GM19467 (cell line): ENCODE data around the gene CLEC16A.

Experiments used
- ATAC-seq: cut with Tn5 transposase; IDR thresholded peaks from one replicate; pipeline ENCODE4 v1.9.1; 2021; ENCODE audit warnings: mild to moderate bottlenecking, moderate library complexity; ENCODE audit not compliant: unreplicated experiment

The CLEC16A gene

DNA sequence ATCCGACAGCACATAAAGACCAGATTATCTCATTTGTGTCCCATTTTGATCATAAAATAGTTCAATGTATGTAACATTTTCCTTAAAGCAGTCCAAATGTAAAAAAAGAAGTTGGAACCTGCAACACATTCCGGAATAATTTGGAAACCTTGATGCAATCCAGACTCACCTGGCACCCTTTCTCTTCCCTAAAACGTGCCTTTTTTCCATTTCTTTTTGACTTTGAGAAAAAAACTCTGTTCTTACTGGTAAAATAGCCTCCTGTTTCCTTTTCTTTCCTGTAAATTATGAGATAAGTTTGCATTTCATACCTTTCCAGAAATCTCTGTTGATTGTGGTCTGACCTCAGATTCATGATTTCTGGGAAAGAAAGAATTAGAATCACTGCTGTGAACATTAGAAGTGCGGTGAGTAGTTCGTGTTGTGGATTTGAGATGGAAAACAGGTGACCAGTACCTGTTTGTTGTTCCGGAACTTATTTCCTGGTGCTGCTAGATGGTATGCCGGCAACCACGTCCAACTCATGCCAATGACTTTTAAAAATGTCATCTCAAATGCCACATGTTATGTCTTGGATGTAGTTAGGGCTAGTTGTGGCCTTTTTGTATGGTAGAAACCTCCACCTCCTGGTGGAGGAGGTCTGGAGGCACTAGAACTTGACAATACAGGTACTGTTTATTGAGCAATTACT lies 203.5 kb downstream of the CLEC16A start:
- ATAC-seq: no peak

- ATAC-seq: no peak
These were observed 204.8 kb downstream of the CLEC16A start for GRCh38 chr16:11149011-11149616.

DNA sequence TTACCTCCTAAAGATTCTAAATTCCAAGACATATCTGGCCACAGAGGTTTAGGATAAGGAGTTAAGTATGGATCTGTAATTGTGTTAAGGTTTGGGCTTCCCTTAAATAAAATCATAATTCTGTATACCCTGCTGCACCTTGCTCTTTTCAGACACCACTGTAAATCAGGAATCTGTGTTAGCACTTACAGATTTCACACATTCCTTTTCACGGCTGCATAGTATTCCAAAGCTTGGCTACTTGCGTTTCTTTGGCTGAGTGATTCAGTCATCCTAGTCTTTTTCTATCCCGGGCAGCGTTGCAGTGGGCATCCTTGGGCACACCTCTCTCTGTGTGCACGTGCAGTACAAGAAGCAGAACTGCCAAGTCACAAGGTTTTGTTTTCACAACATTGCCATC lies 205.8 kb downstream of the CLEC16A start:
- no peak for ATAC-seq

DNA sequence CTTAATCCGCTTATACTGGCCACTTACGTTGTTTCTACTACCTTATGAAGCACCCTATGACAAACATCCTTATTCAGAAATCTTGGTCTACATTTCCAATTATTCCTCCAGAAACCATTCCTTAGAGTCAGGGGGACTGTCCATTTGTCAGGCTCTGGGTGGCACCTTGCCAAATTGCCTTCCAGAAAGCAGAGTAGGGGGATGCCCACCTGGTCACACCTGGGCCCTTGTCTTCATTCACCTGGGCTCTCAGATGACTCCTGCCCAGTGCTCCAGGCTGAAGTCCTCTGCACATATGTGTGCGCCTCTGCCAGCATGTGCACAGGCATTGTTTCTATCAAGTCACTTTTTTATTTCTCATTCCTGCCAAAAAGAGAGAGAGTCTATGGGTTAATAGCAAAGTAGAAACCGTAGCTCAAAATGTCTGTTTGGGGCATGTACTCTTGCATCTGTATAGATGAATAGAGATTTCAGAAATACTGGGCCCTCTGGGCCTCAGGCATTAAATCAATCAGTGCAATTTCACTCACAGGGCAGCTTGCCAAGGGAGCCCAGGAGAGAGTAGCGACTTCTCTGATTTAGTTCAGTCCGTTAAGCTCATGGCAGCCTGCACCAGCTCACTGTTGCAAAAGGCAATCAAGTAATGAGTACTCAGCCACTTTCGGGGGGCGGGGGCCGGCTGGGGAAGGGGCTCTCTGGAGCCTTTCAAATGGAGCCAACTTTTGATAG lies 207.0 kb downstream of the CLEC16A start:
- ATAC-seq: no peak

GRCh38 chr16:11151885-11152629 lies 207.7 kb downstream of the CLEC16A start:
- ATAC-seq: no peak

DNA sequence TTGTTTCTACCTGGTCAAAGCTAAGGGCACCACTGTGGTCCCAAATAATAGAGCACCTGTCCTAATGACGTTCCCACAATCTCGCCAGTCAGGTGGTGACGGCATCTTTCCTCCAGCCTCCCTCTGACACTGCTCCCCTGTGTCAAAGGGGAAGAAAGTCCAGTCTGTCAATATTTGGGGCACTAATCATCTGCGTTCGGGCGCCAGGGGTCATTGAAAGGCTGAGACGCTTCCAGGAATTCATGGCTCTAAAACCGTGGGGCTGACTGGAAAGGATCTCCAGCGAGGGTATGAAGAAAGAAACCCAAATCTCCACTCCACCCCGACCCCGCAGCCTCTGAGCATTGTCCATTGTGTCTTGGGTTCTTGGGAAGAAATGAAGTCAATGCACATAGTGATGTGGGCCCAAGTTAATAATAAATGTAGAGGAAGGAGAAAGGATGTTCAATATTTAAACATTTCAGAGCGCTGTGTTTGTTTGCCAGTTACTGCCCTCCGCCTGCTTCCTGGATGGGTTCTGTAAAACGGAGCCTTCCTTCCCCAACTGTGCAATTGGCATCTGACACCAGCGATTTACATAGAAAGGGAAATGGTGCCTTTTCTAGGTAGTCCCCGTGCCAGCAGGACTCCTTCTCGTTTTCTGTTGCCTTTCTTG lies 208.4 kb downstream of the CLEC16A start:
- ATAC-seq: no peak

DNA sequence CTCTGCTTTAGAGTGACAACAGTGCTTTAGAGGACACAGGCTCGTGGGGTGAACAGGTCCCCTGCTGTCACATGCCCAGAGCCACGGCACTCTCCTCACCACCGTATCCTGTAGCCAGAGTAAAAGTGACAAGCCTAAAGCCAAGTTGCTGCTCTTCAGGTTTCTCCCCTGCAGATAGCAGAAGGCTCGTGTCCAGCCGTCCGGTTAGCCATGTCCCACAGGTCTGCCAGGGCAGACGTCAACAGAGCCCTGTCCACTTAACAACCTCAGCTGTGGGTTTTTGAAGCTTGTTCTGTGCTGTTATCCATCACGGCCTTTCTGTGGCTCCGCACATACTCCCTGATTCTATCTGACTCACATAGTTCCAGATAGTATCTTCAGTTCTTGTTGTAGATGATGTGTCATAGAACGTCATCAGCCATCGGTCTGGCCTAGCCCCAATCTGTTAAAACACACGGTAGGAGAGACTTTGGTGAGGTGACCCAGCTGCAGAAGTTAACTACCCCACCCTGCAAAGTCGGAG lies 211.0 kb downstream of the CLEC16A start:
- ATAC-seq: no peak

- ATAC-seq: no peak
These were observed 212.0 kb downstream of the CLEC16A start for GRCh38 chr16:11156401-11156800.

- ATAC-seq: no peak
These were observed 212.8 kb downstream of the CLEC16A start for GRCh38 chr16:11157143-11157542.

DNA sequence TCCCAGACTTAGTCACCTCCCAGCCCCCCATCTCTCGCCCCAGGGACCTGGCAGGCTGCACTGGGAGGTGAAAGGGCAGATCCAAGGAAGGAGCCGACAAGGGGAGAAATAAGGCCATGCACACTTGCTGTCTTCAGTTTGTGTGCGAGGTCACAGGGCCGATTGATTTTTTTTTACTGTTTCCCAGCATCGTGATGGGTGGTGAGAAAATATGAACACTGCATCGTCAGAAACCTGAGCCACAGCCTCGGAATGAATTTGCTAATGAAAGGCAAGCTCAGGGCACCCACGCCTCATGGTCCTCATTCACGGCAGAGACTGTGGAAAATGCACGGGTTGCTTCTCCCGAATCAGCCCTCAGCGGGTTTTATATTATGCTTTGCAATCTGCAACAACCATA lies 213.7 kb downstream of the CLEC16A start:
- ATAC-seq: no peak

- no peak for ATAC-seq
These were observed 214.9 kb downstream of the CLEC16A start for GRCh38 chr16:11159282-11159681.

GRCh38 chr16:11160676-11161115 lies 216.3 kb downstream of the CLEC16A start:
- ATAC-seq: no peak

DNA sequence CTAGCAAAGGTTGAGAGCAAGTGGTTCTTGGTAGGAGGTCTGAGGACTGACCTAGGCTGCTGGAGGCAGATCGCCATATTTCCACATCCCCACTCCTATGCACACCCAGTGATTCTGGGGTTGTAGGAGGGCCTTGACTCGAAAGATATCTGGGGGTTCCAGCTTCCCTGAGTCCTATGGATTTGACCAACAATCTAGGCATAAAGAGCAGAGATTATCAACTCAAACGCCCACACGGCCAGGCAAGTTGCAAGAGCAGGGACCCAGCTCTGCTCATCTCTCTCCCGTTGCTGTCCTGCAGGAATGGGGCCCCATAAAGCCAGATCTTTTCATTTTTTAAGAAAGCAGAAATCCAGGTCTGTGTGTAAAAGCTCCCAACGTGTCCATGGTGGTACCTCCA lies 217.1 kb downstream of the CLEC16A start:
- ATAC-seq: no peak

- no peak for ATAC-seq
These were observed 217.6 kb downstream of the CLEC16A start for GRCh38 chr16:11161974-11162373.

GRCh38 chr16:11162586-11163268 lies 218.4 kb downstream of the CLEC16A start:
- no peak for ATAC-seq

GRCh38 chr16:11163761-11164261 lies 219.4 kb downstream of the CLEC16A start:
- no peak for ATAC-seq

DNA sequence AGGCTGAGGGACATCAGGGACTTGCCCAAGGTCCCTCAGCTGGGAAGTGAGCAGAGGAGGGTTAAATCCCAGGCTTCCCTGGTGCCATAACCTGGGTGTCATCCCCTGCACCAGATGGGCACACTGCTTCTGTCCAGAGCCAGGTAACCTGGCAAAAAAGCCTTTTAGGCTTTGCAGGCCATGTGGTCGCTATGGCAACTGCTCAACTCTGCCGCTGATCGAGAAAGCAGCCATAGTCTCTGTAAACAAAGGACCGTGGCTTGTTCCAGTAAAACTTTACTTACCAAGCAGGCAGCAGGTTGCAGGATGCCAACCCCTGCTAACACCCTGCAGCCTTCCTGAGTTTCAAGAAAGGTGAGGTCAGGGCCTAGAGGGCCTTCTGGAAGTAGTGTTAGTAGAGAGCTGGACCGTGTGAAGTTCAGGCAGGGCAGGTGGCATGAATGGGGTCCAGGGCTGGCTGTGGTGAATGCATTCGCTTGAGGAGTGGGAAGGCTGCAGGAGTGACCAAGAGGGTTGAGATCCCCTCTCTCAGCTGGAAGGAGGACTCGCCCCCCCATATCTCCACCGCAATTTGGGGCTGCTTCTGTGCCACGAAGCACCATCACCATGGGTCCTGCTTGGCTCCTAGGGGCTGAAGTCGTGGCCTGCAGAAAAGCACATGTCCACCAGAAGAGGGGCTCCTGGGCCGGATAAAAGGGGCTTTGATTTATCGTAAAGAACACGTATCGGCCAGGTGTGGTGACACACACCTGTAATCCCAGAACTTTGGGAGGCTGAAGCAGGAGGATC lies 220.3 kb downstream of the CLEC16A start:
- no peak for ATAC-seq

- ATAC-seq: no peak
These were observed 221.0 kb downstream of the CLEC16A start for GRCh38 chr16:11165349-11165748.
